ENCODE results near the gene PTPRM. TPM values are rescaled to one million over a fixed set of nuclear protein-coding genes. Genes with fewer than 3 reads are reported as not detected.

The PTPRM gene
- total and polyA plus RNA-seq, 2 experiments from 2014 or later, result 1.6 to 5.3 TPM

- TF ChIP-seq ETS1 (IDR thresholded peaks at IDR 0.05), result no peak
- TF ChIP-seq EZH2phosphoT487 (IDR thresholded peaks at IDR 0.05; ENCODE audit: unreplicated experiment), result no peak
- no peak for TF ChIP-seq CREB1 (CRISPR knock-in tag; IDR thresholded peaks at IDR 0.05; ENCODE audit: low read depth)
- TF ChIP-seq EZH2 (IDR thresholded peaks at IDR 0.05; ENCODE audit: low read depth, unreplicated experiment), result no peak
- TF ChIP-seq NANOG (IDR thresholded peaks at IDR 0.05; ENCODE audit: borderline replicate concordance), result no peak
These were observed 49.3 kb upstream of the PTPRM start (continued) for GRCh38 chr18:7517852-7518251.

GRCh38 chr18:7520200-7520785 is 46.8 kb upstream of the PTPRM start:
- Histone ChIP-seq H3K9me2 (ENCODE audit: insufficient read depth) (0 out of 2 replicates have a peak, but pooled peaks cover 3% of the 10 kb centered on the region), H3K27ac (ENCODE audit: low read depth) (no peak overlapping the region), H3K79me2 (replicated peaks; ENCODE audit: insufficient read depth) (no peaks in the 10 kb centered on the region), H3K4me3 (no peak overlapping the region), H3K4me1 (ENCODE audit: insufficient read depth) (peaks cover 32% of the 10 kb centered on the region), H2AFZ (peak overlapping the region; percentile 67; the same call in 1 of the 2 replicates), H3K4me2 (no peak overlapping the region), H3K27me3 (ENCODE audit: insufficient read depth) (no peaks in the 10 kb centered on the region), H3F3A (replicated peaks; ENCODE audit: low read depth) (no peaks in the 10 kb centered on the region), H3K36me3 (ENCODE audit: insufficient read depth) (no peaks in the 10 kb centered on the region), H4K20me1 (replicated peaks; ENCODE audit: insufficient read depth) (no peaks in the 10 kb centered on the region)
- Mint-ChIP-seq H3K4me1 (peaks cover 32% of the 10 kb centered on the region), H3K9me3 (no peaks in the 10 kb centered on the region), H3K4me3 (no peak overlapping the region), H3K27me3 (ENCODE audit: insufficient read depth, low read depth, poor library complexity) (no peaks in the 10 kb centered on the region), H3K36me3 (ENCODE audit: low read depth) (no peaks in the 10 kb centered on the region), H3K27ac (no peak overlapping the region)
- no peak for ATAC-seq
- DNase-seq (ENCODE audit: low spot score), result no peak
- TF ChIP-seq ZNF462 (CRISPR knock-in tag; IDR thresholded peaks at IDR 0.05), result no peak
- TF ChIP-seq ZNF331 (CRISPR knock-in tag; IDR thresholded peaks at IDR 0.05; ENCODE audit: low read depth), result no peak
- no peak for TF ChIP-seq CREB1 (CRISPR knock-in tag; IDR thresholded peaks at IDR 0.05; ENCODE audit: low read depth)
- TF ChIP-seq STAT1 (IDR thresholded peaks at IDR 0.05; ENCODE audit: unreplicated experiment), result no peak
- no peak for TF ChIP-seq JUNB (IDR thresholded peaks at IDR 0.05; ENCODE audit: unreplicated experiment)
- no peak for TF ChIP-seq EZH2 (IDR thresholded peaks at IDR 0.05; ENCODE audit: low read depth, unreplicated experiment)
- no peak for TF ChIP-seq POLR2AphosphoS5 (IDR thresholded peaks at IDR 0.05; ENCODE audit: low read depth)
- TF ChIP-seq ZNF114 (CRISPR knock-in tag; IDR thresholded peaks at IDR 0.05), result no peak
- TF ChIP-seq ETS1 (IDR thresholded peaks at IDR 0.05), result no peak
- no peak for TF ChIP-seq REST (IDR thresholded peaks at IDR 0.05; ENCODE audit: unreplicated experiment)
